Fibroblast of upper back skin (primary cell): Measurements from ENCODE around the gene GSDMA.
A peak's percentile ranks its signal among the peaks of the same experiment; 100 is the strongest.

Source experiments
- DNase-seq: peaks from one replicate; pipeline ENCODE4 v3.0.0-alpha.2; 2013

GSDMA gene

GRCh38 chr17:39962642-39963220, at the start of gene GSDMA:
Gene GSDMA, plus strand, starts transcription at chr17:39963004. Its CDS starts 2,684 bp downstream, at chr17:39965688.
- DNase-seq = no peak

GRCh38 chr17:39913989-39914388, 48.8 kb upstream of the GSDMA start:
- DNase-seq = no peak

- no peak for DNase-seq
Measured at GRCh38 chr17:39915559-39915958, 47.2 kb upstream of the GSDMA start.

GRCh38 chr17:39916918-39917317, 45.9 kb upstream of the GSDMA start:
- DNase-seq = peak; percentile 17

GRCh38 chr17:39919087-39919683, 43.6 kb upstream of the GSDMA start:
- no peak for DNase-seq

- DNase-seq = no peak
Measured at GRCh38 chr17:39920218-39921210, 42.3 kb upstream of the GSDMA start.

GRCh38 chr17:39921323-39921722, 41.5 kb upstream of the GSDMA start:
- no peak for DNase-seq

GRCh38 chr17:39922006-39922405, 40.8 kb upstream of the GSDMA start:
- no peak for DNase-seq

GRCh38 chr17:39923230-39923629, 39.6 kb upstream of the GSDMA start:
- no peak for DNase-seq

- DNase-seq = no peak
Measured at GRCh38 chr17:39923836-39924690, 38.7 kb upstream of the GSDMA start.

GRCh38 chr17:39924691-39925055, 38.1 kb upstream of the GSDMA start:
- no peak for DNase-seq

GRCh38 chr17:39925282-39926134, 37.3 kb upstream of the GSDMA start:
- no peak for DNase-seq

- DNase-seq = no peak
Measured at GRCh38 chr17:39926135-39926587, 36.6 kb upstream of the GSDMA start.

- DNase-seq = no peak
Measured at GRCh38 chr17:39926588-39927100, 36.2 kb upstream of the GSDMA start.

- peak; percentile 92 for DNase-seq
Measured at GRCh38 chr17:39927101-39927928, 35.5 kb upstream of the GSDMA start, which contains the start of the genes LRRC3C and ORMDL3. Gene LRRC3C, plus strand, starts transcription at chr17:39927732. Its CDS starts 13,792 bp downstream, at chr17:39941524. Gene ORMDL3, minus strand, starts transcription at chr17:39927601. Its CDS starts 3,398 bp downstream, at chr17:39924203.

GRCh38 chr17:39927929-39928857, 34.6 kb upstream of the GSDMA start:
- DNase-seq = no peak

- peak; percentile 96 for DNase-seq
Measured at GRCh38 chr17:39928858-39929645, 33.8 kb upstream of the GSDMA start.
